Measurements from ENCODE around the gene OR1N2. TPM values are rescaled to one million over a fixed set of nuclear protein-coding genes. Genes with fewer than 3 reads are reported as not detected.

The OR1N2 gene
- not detected for total RNA-seq

- TF ChIP-seq POLR2A (IDR thresholded peaks at IDR 0.05) (no peak), CTCF (IDR thresholded peaks at IDR 0.05) (no peak)
- Histone ChIP-seq H3K4me3 (no peak within 1 kb of the TSS), H3K36me3 (no peaks in the 10 kb centered on the region), H3K27ac (no peak within 1 kb of the TSS), H3K4me1 (no peaks in the 10 kb centered on the region), H3K27me3 (no peaks in the 10 kb centered on the region), H3K9me3 (no peaks in the 10 kb centered on the region)
- intact Hi-C loops (cut with DNase I; ENCODE audit: low total_unique reads): no loop called here
- DNase-seq: no peak
These were observed at the start of gene OR1N2 for GRCh38 chr9:122552812-122553211. OR1N2 (plus strand) TSS chr9:122553112; CDS start chr9:122553212, 100 bp downstream.

GRCh38 chr9:122506964-122507363 lies 45.9 kb upstream of the OR1N2 start:
- Histone ChIP-seq H3K4me1 (no peaks in the 10 kb centered on the region), H3K27ac (no peak overlapping the region), H3K36me3 (no peaks in the 10 kb centered on the region), H3K9me3 (no peaks in the 10 kb centered on the region), H3K27me3 (no peaks in the 10 kb centered on the region), H3K4me3 (no peak overlapping the region)
- intact Hi-C loops (cut with DNase I; ENCODE audit: low total_unique reads): no loop called here
- DNase-seq: no peak
- TF ChIP-seq CTCF (IDR thresholded peaks at IDR 0.05): no peak
- TF ChIP-seq POLR2A (IDR thresholded peaks at IDR 0.05): no peak

- no peak within 1 kb of the TSS for H3K4me3 ChIP-seq
- no peaks in the 10 kb centered on the region for H3K27me3 ChIP-seq
- H3K4me1 ChIP-seq: no peaks in the 10 kb centered on the region
- no peaks in the 10 kb centered on the region for H3K36me3 ChIP-seq
- no peak for DNase-seq
- TF ChIP-seq POLR2A (IDR thresholded peaks at IDR 0.05): no peak
- no peak within 1 kb of the TSS for H3K27ac ChIP-seq
- intact Hi-C loops (cut with DNase I; ENCODE audit: low total_unique reads): no loop called here
- no peaks in the 10 kb centered on the region for H3K9me3 ChIP-seq
These were observed 42.4 kb upstream of the OR1N2 start, which contains the start of gene OR1J2 for GRCh38 chr9:122510502-122510901. OR1J2 (plus strand) TSS chr9:122510802; CDS start chr9:122510802, 0 bp downstream.

- Histone ChIP-seq H3K4me1 (no peaks in the 10 kb centered on the region), H3K9me3 (no peaks in the 10 kb centered on the region), H3K4me3 (no peak overlapping the region), H3K36me3 (no peaks in the 10 kb centered on the region), H3K27me3 (no peaks in the 10 kb centered on the region), H3K27ac (no peak overlapping the region)
- intact Hi-C loops (cut with DNase I; ENCODE audit: low total_unique reads): no loop called here
- DNase-seq: no peak
- no peak for TF ChIP-seq POLR2A (IDR thresholded peaks at IDR 0.05)
- no peak for TF ChIP-seq CTCF (IDR thresholded peaks at IDR 0.05)
These were observed 34.7 kb upstream of the OR1N2 start for GRCh38 chr9:122518226-122518625.

- Histone ChIP-seq H3K27me3 (no peaks in the 10 kb centered on the region), H3K4me3 (no peak within 1 kb of the TSS), H3K9me3 (no peaks in the 10 kb centered on the region), H3K36me3 (no peaks in the 10 kb centered on the region), H3K4me1 (no peaks in the 10 kb centered on the region), H3K27ac (no peak within 1 kb of the TSS)
- intact Hi-C loops (cut with DNase I; ENCODE audit: low total_unique reads): no loop called here
- no peak for TF ChIP-seq CTCF (IDR thresholded peaks at IDR 0.05)
- no peak for TF ChIP-seq POLR2A (IDR thresholded peaks at IDR 0.05)
- no peak for DNase-seq
These were observed 34.1 kb upstream of the OR1N2 start, which contains the start of gene OR1J4 for GRCh38 chr9:122518841-122519240. OR1J4 (plus strand) TSS chr9:122519141; CDS start chr9:122519141, 0 bp downstream.

- no peak for DNase-seq
- H3K36me3 ChIP-seq: no peaks in the 10 kb centered on the region
- H3K9me3 ChIP-seq: no peaks in the 10 kb centered on the region
- no peaks in the 10 kb centered on the region for H3K27me3 ChIP-seq
- H3K27ac ChIP-seq: no peak overlapping the region
- intact Hi-C loops (cut with DNase I; ENCODE audit: low total_unique reads): no loop called here
- no peaks in the 10 kb centered on the region for H3K4me1 ChIP-seq
- TF ChIP-seq POLR2A (IDR thresholded peaks at IDR 0.05) (no peak), CTCF (IDR thresholded peaks at IDR 0.05) (no peak)
- no peak overlapping the region for H3K4me3 ChIP-seq
These were observed 33.5 kb upstream of the OR1N2 start for GRCh38 chr9:122519376-122519775.
